IMR-90 (cell line): ENCODE measurements around the gene IL17C. TPM values are rescaled to one million over a fixed set of nuclear protein-coding genes. Genes with fewer than 3 reads are reported as not detected.

Experiments
- ATAC-seq: fragments of 200-7000 bp; cut with Tn5 transposase; 2 replicates; pipeline ENCODE4 v1.9.1; 2020; ENCODE audit warnings: low read depth, mild to moderate bottlenecking, moderate library complexity
- BruUV-seq: library from RNA; stranded (reverse); fragments of 400-500 nt; replicated peaks from 2 replicates; lab custom pipeline; 2021; lab: Mats Ljungman, UMichigan
- CTCF ChIA-PET: fragments of 300-600 bp; formaldehyde crosslinking; extraction: SDS; loops from one replicate; lab custom pipeline; 2021; ENCODE audit warnings: antibody characterized with exemption; lab: Yijun Ruan, JAX
- POLR2A ChIA-PET: fragments of 300-600 bp; sonication (Branson Sonifier 250); formaldehyde crosslinking; loops from one replicate; lab custom pipeline; 2022; ENCODE audit warnings: antibody characterized with exemption; ENCODE audit not compliant: unreplicated experiment; lab: Charles Lee
- DNase-seq: peaks from one replicate; pipeline ENCODE4 v3.0.0; 2013
- H2AFZ ChIP-seq: replicated peaks from 2 replicates; pipeline ENCODE3; 2013; ENCODE audit warnings: low read length, mild to moderate bottlenecking; ENCODE audit not compliant: poor library complexity
- H2AK5ac ChIP-seq: 2 replicates; pipeline ENCODE4 v1.6.1; 2013; ENCODE audit warnings: low read depth, low read length, inconsistent platforms
- H2AK9ac ChIP-seq: replicated peaks from 2 replicates; pipeline ENCODE3; 2013; ENCODE audit warnings: mild to moderate bottlenecking, low read depth, low read length, moderate library complexity; ENCODE audit not compliant: poor library complexity
- H2BK120ac ChIP-seq: 2 replicates; pipeline ENCODE4 v1.6.1; 2013; ENCODE audit warnings: low read depth, low read length, inconsistent platforms
- H2BK15ac ChIP-seq: 3 replicates; pipeline ENCODE4 v1.6.1; 2013; ENCODE audit warnings: low read depth, low read length, inconsistent platforms
- H2BK20ac ChIP-seq: 2 replicates; pipeline ENCODE4 v1.6.1; 2013; ENCODE audit warnings: low read depth, mild to moderate bottlenecking, inconsistent platforms, low read length, moderate library complexity
- H2BK5ac ChIP-seq: 2 replicates; pipeline ENCODE4 v1.6.1; 2013; ENCODE audit warnings: mild to moderate bottlenecking, low read depth, low read length, inconsistent platforms; ENCODE audit not compliant: poor library complexity, severe bottlenecking
- H3K14ac ChIP-seq: replicated peaks from 2 replicates; pipeline ENCODE4 v1.6.1; 2013; ENCODE audit warnings: low read depth, low read length, inconsistent platforms
- H3K18ac ChIP-seq: 2 replicates; pipeline ENCODE4 v1.6.1; 2013; ENCODE audit warnings: low read depth, low read length, control low read depth
- H3K23ac ChIP-seq: 2 replicates; pipeline ENCODE4 v1.6.1; 2013; ENCODE audit warnings: low read depth, low read length, inconsistent platforms
- H3K27ac ChIP-seq: 2 replicates; pipeline ENCODE4 v1.5.1; 2013; ENCODE audit warnings: mild to moderate bottlenecking, control low read depth, low read length; ENCODE audit not compliant: insufficient read depth
- H3K27me3 ChIP-seq: 2 replicates; pipeline ENCODE4 v1.6.1; 2013; ENCODE audit warnings: low read length; ENCODE audit not compliant: control insufficient read depth, insufficient read depth
- H3K36me3 ChIP-seq: 2 replicates; pipeline ENCODE4 v1.6.1; 2013; ENCODE audit warnings: low read length, mixed read lengths; ENCODE audit not compliant: control insufficient read depth, insufficient read depth
- H3K4ac ChIP-seq: 2 replicates; pipeline ENCODE4 v1.6.1; 2013; ENCODE audit warnings: low read depth, low read length, inconsistent platforms
- H3K4me1 ChIP-seq: 2 replicates; pipeline ENCODE4 v1.6.1; 2013; ENCODE audit warnings: low read length, mixed read lengths; ENCODE audit not compliant: control insufficient read depth, insufficient read depth
- H3K4me2 ChIP-seq: 2 replicates; pipeline ENCODE4 v1.6.1; 2013; ENCODE audit warnings: low read depth, mild to moderate bottlenecking, control low read depth, low read length, moderate library complexity
- H3K4me3 ChIP-seq: 2 replicates; pipeline ENCODE4 v1.5.1; 2013; ENCODE audit warnings: low read depth, mild to moderate bottlenecking, control low read depth, low read length, moderate library complexity; ENCODE audit not compliant: insufficient read depth
- H3K56ac ChIP-seq: 2 replicates; pipeline ENCODE4 v1.6.1; 2013; ENCODE audit warnings: low read length, inconsistent platforms; ENCODE audit not compliant: insufficient read depth; ENCODE audit errors: extremely low read depth
- H3K79me1 ChIP-seq, 2 experiments: 2 replicates each; pipeline ENCODE4 v1.6.1; 2013; ENCODE audit warnings: low read length in 2 of 2, inconsistent platforms in 1 of 2, low read depth in 1 of 2
- H3K9ac ChIP-seq: 2 replicates; pipeline ENCODE4 v1.6.1; 2013; ENCODE audit warnings: low read depth, low read length, control low read depth
- H3K9me1 ChIP-seq: 2 replicates; pipeline ENCODE4 v1.6.1; 2013; ENCODE audit warnings: low read length, inconsistent platforms; ENCODE audit not compliant: insufficient read depth
- H3K9me3 ChIP-seq: 2 replicates; pipeline ENCODE4 v1.6.1; 2013; ENCODE audit warnings: low read length; ENCODE audit not compliant: control insufficient read depth, insufficient read depth
- H4K20me1 ChIP-seq: 2 replicates; pipeline ENCODE4 v1.6.1; 2013; ENCODE audit warnings: low read length, inconsistent platforms; ENCODE audit not compliant: insufficient read depth
- H4K5ac ChIP-seq: 2 replicates; pipeline ENCODE4 v1.6.1; 2013; ENCODE audit warnings: mild to moderate bottlenecking, low read depth, low read length, control low read depth
- H4K8ac ChIP-seq, 2 experiments: 2 replicates each; pipeline ENCODE4 v1.6.1; 2013; ENCODE audit warnings: low read depth in 2 of 2, low read length in 2 of 2, control low read depth in 1 of 2, inconsistent platforms in 1 of 2
- H4K91ac ChIP-seq: 2 replicates; pipeline ENCODE4 v1.6.1; 2013; ENCODE audit warnings: low read depth, low read length, inconsistent platforms; ENCODE audit not compliant: insufficient read depth
- BHLHE40 ChIP-seq: fragments of 150-350 bp; IDR thresholded peaks from 2 replicates; pipeline ENCODE4 v1.6.1; 2016; ENCODE audit warnings: mild to moderate bottlenecking, low read depth, low read length
- WGBS, 2 experiments: methylation state at CpG; one replicate each; pipeline versions ENCODE4 v1.1.5 to v1.1.7; 2013; ENCODE audit warnings: missing lambda C conversion rate in 2 of 2; ENCODE audit not compliant: insufficient read length in 1 of 2; ENCODE audit errors: extremely low coverage in 2 of 2; 5-methylcytosine and 5-hydroxymethylcytosine counted together
- dilution Hi-C: fragments of 300-500 bp; cut with HindIII; formaldehyde crosslinking; loops from one replicate; pipeline ENCODE4 v1.14.3; 2018; ENCODE audit warnings: low sequenced_read_pairs; ENCODE audit not compliant: unreplicated experiment
- in situ Hi-C: fragments of 300-500 bp; cut with MboI; formaldehyde crosslinking; loops from 3 replicates; pipeline ENCODE4 v1.14.3; 2019; ENCODE audit warnings: low sequenced_read_pairs, inconsistent platforms, mixed read lengths
- intact Hi-C: fragments of 100-400 bp; cut with micrococcal nuclease; formaldehyde crosslinking; loops from 2 replicates; pipeline ENCODE4 v1.10.0; 2022
- polyA plus RNA-seq, 3 experiments: library from polyadenylated mRNA; depleted of rRNA; stranded (reverse); fragments of >200 nt; gene quantifications; 2 replicates each; pipeline ENCODE4 v1.2.3, GENCODE V29; 2012; ENCODE audit warnings: low replicate concordance in 1 of 3
- total RNA-seq: library from RNA; depleted of rRNA; stranded (reverse); fragments of >200 nt; gene quantifications from 2 replicates; pipeline ENCODE4 v1.2.3, GENCODE V29; 2012

The IL17C gene
- total and polyA plus RNA-seq, 2 of the 4 experiments (the other 2 are of a cell fraction) = 0.09 TPM; not detected in 1

- Histone ChIP-seq H2BK5ac (no peak overlapping the region), H3K18ac (no peak overlapping the region), H3K27me3 (no peaks in the 10 kb centered on the region), H2BK15ac (no peak overlapping the region), H4K20me1 (peaks cover 32% of the 10 kb centered on the region), H2BK120ac (no peak overlapping the region), H3K36me3 (peaks cover 32% of the 10 kb centered on the region), H3K9ac (no peak overlapping the region), H2BK20ac (no peak overlapping the region), H3K4me2 (no peak overlapping the region), H3K9me3 (no peaks in the 10 kb centered on the region), H3K23ac (no peak overlapping the region), H3K4me1 (no peaks in the 10 kb centered on the region), H3K27ac (no peak overlapping the region), H3K9me1 (peaks cover 3% of the 10 kb centered on the region; the same call in 1 of the 2 replicates), H3K4me3 (no peak overlapping the region), H4K91ac (no peak overlapping the region), H3K56ac (no peak overlapping the region), H4K5ac (no peak overlapping the region), H3K4ac (no peak overlapping the region), H2AK5ac (no peak overlapping the region), H4K8ac (no peak overlapping the region), H3K14ac (no peak overlapping the region), H3K79me1 (peaks cover 15 to 58% of the 10 kb centered on the region in 2 experiments), H2AFZ (no peak overlapping the region), H2AK9ac (no peak overlapping the region)
- ChIA-PET CTCF (no interaction called here), POLR2A (no interaction called here)
- ATAC-seq (no peak), DNase-seq (no peak)
- BruUV-seq = no TSS peak
- TF ChIP-seq BHLHE40 = no peak
- 87% methylated on average over 3 of the region's 12 CpGs; no CpG with 5 or more reads in 1 of the 2 experiments for WGBS, 2 experiments
- in situ Hi-C loops = no loop called here
- intact Hi-C loops = no loop called here
- dilution Hi-C loops = no loop called here
These were observed 45.3 kb upstream of the IL17C start for GRCh38 chr16:88593061-88593460.
